ENCODE measurements around the gene SRPRB.

DNA sequence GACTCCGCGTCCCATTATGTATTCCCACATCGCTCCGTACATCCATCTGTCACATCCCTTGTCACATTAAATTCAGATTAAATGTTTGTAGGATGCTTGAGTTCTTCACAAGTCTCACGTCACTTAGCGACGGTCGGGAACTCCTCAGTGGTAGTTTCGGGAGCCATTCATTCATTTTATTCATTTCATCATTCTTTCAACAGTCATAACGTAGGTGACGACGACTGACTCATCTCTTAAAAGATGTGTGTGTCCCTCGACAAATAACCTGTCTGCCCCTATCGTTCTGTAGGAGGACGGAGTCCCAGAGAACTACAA is 272 bp upstream of the SRPRB start:
- TF ChIP-seq EZH2 (IDR thresholded peaks at IDR 0.05; ENCODE audit: borderline replicate concordance, low read depth, low read length) (no peak), TEAD1 (CRISPR knock-in tag; IDR thresholded peaks at IDR 0.05) (no peak), ZFP30 (CRISPR knock-in tag; IDR thresholded peaks at IDR 0.05; ENCODE audit: borderline replicate concordance) (no peak), ARNT (IDR thresholded peaks at IDR 0.05) (no peak), CBFB (CRISPR knock-in tag; IDR thresholded peaks at IDR 0.05) (no peak), SP2 (IDR thresholded peaks at IDR 0.05; ENCODE audit: extremely low read depth, low read depth, low read length, poor library complexity, severe bottlenecking) (no peak), MED1 (CRISPR knock-in tag; IDR thresholded peaks at IDR 0.05; ENCODE audit: borderline replicate concordance) (no peak), CBX5 (IDR thresholded peaks at IDR 0.05; ENCODE audit: borderline replicate concordance, low read depth) (no peak)
- TF ChIP-seq, protein P1, sequence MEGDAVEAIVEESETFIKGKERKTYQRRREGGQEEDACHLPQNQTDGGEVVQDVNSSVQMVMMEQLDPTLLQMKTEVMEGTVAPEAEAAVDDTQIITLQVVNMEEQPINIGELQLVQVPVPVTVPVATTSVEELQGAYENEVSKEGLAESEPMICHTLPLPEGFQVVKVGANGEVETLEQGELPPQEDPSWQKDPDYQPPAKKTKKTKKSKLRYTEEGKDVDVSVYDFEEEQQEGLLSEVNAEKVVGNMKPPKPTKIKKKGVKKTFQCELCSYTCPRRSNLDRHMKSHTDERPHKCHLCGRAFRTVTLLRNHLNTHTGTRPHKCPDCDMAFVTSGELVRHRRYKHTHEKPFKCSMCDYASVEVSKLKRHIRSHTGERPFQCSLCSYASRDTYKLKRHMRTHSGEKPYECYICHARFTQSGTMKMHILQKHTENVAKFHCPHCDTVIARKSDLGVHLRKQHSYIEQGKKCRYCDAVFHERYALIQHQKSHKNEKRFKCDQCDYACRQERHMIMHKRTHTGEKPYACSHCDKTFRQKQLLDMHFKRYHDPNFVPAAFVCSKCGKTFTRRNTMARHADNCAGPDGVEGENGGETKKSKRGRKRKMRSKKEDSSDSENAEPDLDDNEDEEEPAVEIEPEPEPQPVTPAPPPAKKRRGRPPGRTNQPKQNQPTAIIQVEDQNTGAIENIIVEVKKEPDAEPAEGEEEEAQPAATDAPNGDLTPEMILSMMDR (IDR thresholded peaks at IDR 0.05 in 2 of 3, conservative IDR thresholded peaks at IDR 0.05 in 1 of 3; ENCODE audit: insufficient read depth in 2 of 3, low read depth in 1 of 3, low read length in 3 of 3), result no peak
